HL-60 (cell line): ENCODE results near the gene SLCO2A1.
A peak's percentile ranks its signal among the peaks of the same experiment; 100 is the strongest.

Experiments used
- CTCF ChIP-seq: IDR thresholded peaks from one replicate; pipeline ENCODE4 v1.5.1; 2011; ENCODE audit warnings: low read length, control low read depth, inconsistent platforms; ENCODE audit not compliant: insufficient read depth
- GABPA ChIP-seq: IDR thresholded peaks from 2 replicates; pipeline ENCODE4 v1.6.1; 2012; ENCODE audit warnings: low read depth
- POLR2AphosphoS5 ChIP-seq: IDR thresholded peaks from 2 replicates; pipeline ENCODE4 v1.6.1; 2012; ENCODE audit warnings: low read depth
- REST ChIP-seq: IDR thresholded peaks from 2 replicates; pipeline ENCODE4 v1.6.1; 2012; ENCODE audit warnings: low read depth; ENCODE audit not compliant: insufficient replicate concordance

- TF ChIP-seq REST (no peak), CTCF (no peak), POLR2AphosphoS5 (peak; percentile 90), GABPA (no peak)
Observed at GRCh38 chr3:133991637-133992036, 38.1 kb downstream of the SLCO2A1 start.
